RWPE1 (cell line): ENCODE results near the gene NUP210.

ENCODE experiments used
- CTCF ChIA-PET: fragments of 350-600 bp; sonication (Branson Sonifier 250); formaldehyde crosslinking; extraction: SDS; loops from one replicate; lab custom pipeline; 2021; lab: Yijun Ruan, JAX
- POLR2A ChIA-PET: fragments of 400-600 bp; formaldehyde crosslinking; extraction: SDS; loops from one replicate; lab custom pipeline; 2020; ENCODE audit warnings: antibody characterized with exemption; ENCODE audit not compliant: low non-redundant PET; lab: Yijun Ruan, JAX
- DNase-seq: peaks from one replicate; pipeline ENCODE4 v3.0.0; 2012; ENCODE audit warnings: low spot score
- H3K27ac ChIP-seq: fragments of 450-650 bp; 2 replicates; pipeline ENCODE4 v1.5.1; 2017
- CTCF ChIP-seq: fragments of 450-650 bp; conservative IDR thresholded peaks from 2 replicates; pipeline ENCODE4 v1.5.1; 2017; ENCODE audit warnings: low read depth, mild to moderate bottlenecking

NUP210 gene

GRCh38 chr3:13353936-13354542 lies 66.1 kb downstream of the NUP210 start:
- no peak for DNase-seq
- ChIA-PET POLR2A (interaction anchor here (0.5 kb wide), 1 partner anchor 312 kb away, joined by 3 read pairs; no protein-coding TSS in a partner anchor), CTCF (interaction anchor here (0.6 kb wide), 2 partner anchors 294 to 973 kb away, joined by 3 to 6 read pairs; no protein-coding TSS in a partner anchor)
- no peak overlapping the region for H3K27ac ChIP-seq
- no peak for TF ChIP-seq CTCF

DNA sequence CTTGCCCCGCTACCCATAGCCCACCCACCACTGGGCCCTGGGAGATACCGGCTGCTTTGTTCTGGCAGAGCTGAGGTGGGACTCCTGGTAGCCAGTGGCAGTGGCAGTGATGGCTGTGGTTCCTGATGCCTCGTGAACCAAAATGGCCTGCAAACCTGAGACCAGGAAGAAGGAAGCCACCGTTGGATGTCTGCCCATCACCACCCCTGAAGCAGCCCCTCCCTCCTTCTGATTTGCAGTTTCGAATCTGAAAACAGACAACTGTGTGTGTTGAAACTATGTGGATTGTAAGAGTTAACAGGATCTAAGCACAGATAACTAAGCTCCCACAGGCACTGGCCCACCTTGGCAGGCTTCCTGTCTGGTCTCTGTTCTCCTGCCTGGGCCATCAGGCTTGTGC lies 66.6 kb downstream of the NUP210 start:
- POLR2A ChIA-PET: interaction anchor here (0.5 kb wide), 1 partner anchor 312 kb away, joined by 3 read pairs; no protein-coding TSS in a partner anchor

DNA sequence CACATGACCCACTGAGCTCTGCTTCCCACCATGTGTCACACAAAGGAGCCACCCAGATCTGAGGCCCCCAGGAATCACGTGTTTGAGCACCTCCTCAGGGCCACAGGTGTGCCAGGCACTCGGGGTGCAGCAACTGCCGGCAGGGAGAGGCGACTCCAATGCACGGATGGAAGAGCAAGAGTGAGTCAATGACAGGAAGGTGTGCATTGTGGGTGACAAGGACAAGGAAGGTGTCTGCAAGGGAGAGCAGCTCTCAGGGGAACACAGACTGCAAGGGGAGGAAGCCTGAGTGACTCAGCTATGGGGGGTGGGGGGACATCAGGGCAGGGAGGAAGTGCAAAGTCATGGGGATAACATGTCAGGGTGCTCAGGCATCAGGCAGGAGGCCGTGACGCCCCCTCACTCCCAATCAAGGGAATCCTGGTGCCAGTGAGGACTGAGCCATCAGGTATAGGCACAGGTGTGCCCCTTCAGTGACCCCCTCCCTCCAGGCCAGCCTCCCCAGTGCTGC lies 67.4 kb downstream of the NUP210 start:
- H3K27ac ChIP-seq: no peak overlapping the region
- ChIA-PET POLR2A (no interaction called here), CTCF (no interaction called here)
- no peak for DNase-seq
- TF ChIP-seq CTCF: no peak

More for the DNA sequence above, 66.6 kb downstream of the NUP210 start:
- no peak overlapping the region for H3K27ac ChIP-seq
- DNase-seq: no peak
- TF ChIP-seq CTCF: no peak
- CTCF ChIA-PET: no interaction called here

GRCh38 chr3:13349823-13350222 lies 70.3 kb downstream of the NUP210 start:
- H3K27ac ChIP-seq: no peak overlapping the region
- TF ChIP-seq CTCF: no peak
- POLR2A ChIA-PET: no interaction called here
- DNase-seq: no peak
- CTCF ChIA-PET: no interaction called here

- CTCF ChIA-PET: no interaction called here
- POLR2A ChIA-PET: no interaction called here
- H3K27ac ChIP-seq: no peak overlapping the region
- no peak for DNase-seq
- no peak for TF ChIP-seq CTCF
These were observed 71.3 kb downstream of the NUP210 start for GRCh38 chr3:13348661-13349396.

- DNase-seq: no peak
- H3K27ac ChIP-seq: no peak overlapping the region
- ChIA-PET POLR2A (no interaction called here), CTCF (no interaction called here)
- no peak for TF ChIP-seq CTCF
These were observed 72.0 kb downstream of the NUP210 start for GRCh38 chr3:13348100-13348499.
